ENCODE results near the gene DYNLRB1. TPM values are rescaled to one million over a fixed set of nuclear protein-coding genes. Genes with fewer than 3 reads are reported as not detected.

The DYNLRB1 gene
- total RNA-seq, 1 donor from 2014 or later, result 50.1 TPM

DNA sequence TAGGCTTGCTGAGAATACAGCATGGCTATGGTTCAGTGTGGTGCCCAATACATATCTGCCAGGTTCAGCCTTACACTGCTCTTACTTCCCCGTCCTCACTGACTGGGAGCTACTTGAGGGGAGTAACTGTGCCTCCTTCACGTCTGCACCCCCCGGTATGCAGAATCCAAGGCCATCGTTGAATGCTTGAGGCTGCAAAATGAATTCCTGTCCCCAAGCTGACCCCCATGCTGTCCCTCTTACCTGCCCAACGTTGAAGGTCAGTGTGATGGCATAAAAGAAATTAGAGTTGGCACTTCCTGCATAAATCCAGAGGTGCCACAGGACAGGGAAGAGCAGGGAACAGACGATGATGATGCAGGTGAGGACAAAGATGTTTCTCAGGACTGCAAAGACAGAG is 58.6 kb downstream of the DYNLRB1 start:
- DNase-seq (ENCODE audit: low spot score in 2 of 2) (no peak), FAIRE-seq (no peak)

- FAIRE-seq (no peak), DNase-seq (ENCODE audit: low spot score in 2 of 2) (no peak)
Measured at GRCh38 chr20:34575271-34575670, 59.0 kb downstream of the DYNLRB1 start.

- no peak for FAIRE-seq
- DNase-seq (ENCODE audit: low spot score in 2 of 2), result no peak
Measured at GRCh38 chr20:34575756-34576155, 59.5 kb downstream of the DYNLRB1 start.

GRCh38 chr20:34577061-34577460 is 60.8 kb downstream of the DYNLRB1 start:
- FAIRE-seq, result no peak

DNA sequence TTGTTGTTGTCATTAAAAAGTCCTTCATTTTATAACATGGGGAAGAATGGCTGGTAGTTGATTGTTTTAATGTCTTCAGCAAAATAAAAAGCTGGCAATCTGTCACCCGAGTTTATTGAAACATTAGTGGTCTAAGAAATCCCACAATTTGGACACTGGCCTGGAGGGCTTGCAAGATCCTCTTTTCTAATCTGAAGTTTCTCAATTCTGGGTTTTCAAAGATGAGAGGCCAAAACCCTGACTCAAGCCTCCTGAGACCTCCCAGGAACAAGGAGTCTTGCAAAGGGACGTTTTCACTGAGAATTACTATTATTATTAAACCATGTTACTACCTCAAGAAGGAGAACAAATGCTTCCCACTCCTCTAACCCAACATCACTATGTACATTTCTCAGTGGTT is 61.8 kb downstream of the DYNLRB1 start:
- DNase-seq (ENCODE audit: low spot score in 2 of 2) (no peak), FAIRE-seq (no peak)

More at GRCh38 chr20:34577061-34577460, 60.8 kb downstream of the DYNLRB1 start:
- DNase-seq (ENCODE audit: low spot score in 2 of 2), result no peak

- FAIRE-seq, result no peak
- no peak for DNase-seq (ENCODE audit: low spot score in 2 of 2)
Measured at GRCh38 chr20:34578521-34578920, 62.3 kb downstream of the DYNLRB1 start.

GRCh38 chr20:34579191-34579978 is 63.2 kb downstream of the DYNLRB1 start:
- FAIRE-seq (peak; percentile 30), DNase-seq (ENCODE audit: low spot score in 2 of 2) (no peak)

DNA sequence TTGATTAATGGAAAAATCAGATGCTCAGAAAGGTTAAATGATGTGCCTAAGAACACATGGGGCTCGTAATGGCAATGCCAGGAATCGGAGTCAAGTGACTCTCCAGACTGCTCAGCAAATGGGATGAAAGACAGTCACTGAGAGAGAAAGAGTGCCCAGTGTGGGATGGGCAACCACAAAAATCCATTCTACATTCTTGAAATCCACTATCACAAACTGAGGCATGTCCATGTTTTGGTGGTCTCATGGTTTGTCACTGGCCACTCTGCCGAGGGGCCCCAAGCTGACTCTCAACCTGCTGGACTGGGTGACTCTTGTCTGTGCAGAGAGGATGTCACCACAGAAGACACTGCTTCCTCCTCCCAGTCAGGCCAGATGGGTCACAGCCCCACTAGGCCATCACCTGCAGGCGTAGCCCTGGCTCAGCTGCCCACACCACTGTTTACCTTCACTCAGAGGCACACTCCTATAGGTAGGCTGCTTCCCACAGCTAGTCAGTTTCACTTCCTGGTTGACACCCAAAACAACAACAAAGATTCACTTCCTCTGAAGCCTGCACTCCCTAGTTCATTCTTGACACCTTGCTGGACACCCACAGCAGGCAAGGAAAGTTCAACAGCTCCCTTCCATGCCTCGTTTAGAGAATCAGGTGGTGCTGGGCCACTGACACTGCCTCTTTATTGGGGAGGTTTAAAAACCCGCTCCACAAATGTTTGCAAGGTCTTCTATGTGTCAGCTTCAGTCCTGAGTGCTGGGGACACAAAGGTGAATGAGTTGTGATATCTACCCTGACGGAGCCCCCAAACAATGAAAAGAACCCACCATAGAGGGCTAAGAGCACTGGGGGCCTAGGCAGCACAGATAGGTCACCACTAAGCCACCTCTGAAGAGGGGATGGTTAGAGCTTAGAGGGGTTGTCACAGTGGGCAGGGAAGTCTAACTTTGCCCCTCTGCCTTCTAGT is 64.0 kb downstream of the DYNLRB1 start:
- no peak for DNase-seq (ENCODE audit: low spot score in 2 of 2)
- FAIRE-seq, result no peak

DNA sequence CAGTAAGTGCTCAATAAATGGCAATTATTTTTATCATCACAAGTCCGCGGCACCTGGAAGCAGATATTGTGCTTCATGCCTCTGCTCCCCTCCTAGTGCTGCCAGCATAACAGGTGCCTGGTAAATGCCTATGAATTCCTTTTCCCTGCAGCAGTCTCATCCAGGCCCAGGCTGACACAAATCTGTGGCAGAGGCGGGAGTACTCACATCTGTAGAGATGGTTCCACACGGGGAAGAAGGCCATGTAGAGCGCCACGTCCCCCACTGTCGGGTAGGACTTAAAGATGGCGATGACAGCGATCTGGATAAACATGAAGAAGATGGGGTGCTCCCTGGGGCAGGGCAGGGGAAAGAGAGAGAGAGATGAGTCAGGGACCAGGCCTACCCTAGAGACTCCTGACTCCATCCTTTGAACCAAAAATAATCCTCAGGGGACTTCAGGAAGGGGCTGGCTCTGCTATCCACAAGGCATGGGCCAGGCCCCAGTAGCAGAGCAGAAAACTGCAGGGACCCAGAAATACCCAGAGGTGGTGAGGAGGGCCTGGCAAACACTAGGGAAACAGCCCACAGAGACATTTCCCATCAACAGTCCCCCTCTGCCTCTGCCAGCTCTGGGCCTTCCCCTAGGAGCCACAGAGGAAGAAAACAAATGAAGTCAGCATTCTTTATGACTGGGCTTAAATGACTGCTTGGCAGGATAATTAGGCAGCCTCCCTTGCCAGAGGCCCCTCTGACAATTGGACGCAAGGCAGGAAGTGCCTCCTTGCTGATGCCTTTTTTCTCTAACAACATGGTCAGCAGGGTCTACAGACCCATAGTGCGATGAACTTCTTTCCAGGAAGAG is 65.3 kb downstream of the DYNLRB1 start:
- no peak for FAIRE-seq

GRCh38 chr20:34582221-34582620 is 66.0 kb downstream of the DYNLRB1 start:
- DNase-seq (ENCODE audit: low spot score in 2 of 2) (no peak), FAIRE-seq (no peak)

More for the DNA sequence above, 65.3 kb downstream of the DYNLRB1 start:
- no peak for DNase-seq (ENCODE audit: low spot score in 2 of 2)

DNA sequence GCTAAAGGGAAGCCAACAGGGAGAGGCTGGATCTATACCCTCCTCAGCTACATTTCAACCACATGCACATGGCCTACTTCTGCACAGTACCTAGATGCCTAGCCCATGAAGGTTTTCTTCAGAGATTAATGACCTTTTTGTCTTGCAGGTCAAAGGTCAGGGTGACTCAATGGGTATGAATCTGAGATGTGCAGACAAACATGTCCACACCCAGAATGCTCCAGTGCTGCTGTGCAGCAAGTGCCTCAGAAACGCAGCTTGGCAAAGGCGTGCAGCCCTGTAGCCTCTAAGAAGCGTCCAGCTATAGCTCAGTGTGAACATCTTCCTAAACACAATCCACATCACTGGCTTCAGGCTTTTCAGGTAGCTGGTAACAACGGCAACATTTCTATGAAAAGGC is 66.7 kb downstream of the DYNLRB1 start:
- DNase-seq (ENCODE audit: low spot score in 2 of 2), result no peak
- FAIRE-seq, result no peak

- FAIRE-seq (no peak), DNase-seq (ENCODE audit: low spot score in 2 of 2) (no peak)
Measured at GRCh38 chr20:34583544-34583943, 67.3 kb downstream of the DYNLRB1 start.

GRCh38 chr20:34585019-34585418 is 68.8 kb downstream of the DYNLRB1 start:
- FAIRE-seq (no peak), DNase-seq (ENCODE audit: low spot score in 2 of 2) (no peak)

- no peak for DNase-seq (ENCODE audit: low spot score in 2 of 2)
- FAIRE-seq, result no peak
Measured at GRCh38 chr20:34586488-34587163, 70.4 kb downstream of the DYNLRB1 start.

Small RNA genes lying within 50 kb of the gene (small RNA-seq; reads per million reads assigned to genes)
- not detected for gene RF00019

Other genes with a start within 250 kb of the DYNLRB1 start
- 50.5 TPM for gene AHCY, start 213.1 kb upstream of the DYNLRB1 start, total RNA-seq
- 102 TPM for gene ITCH, start 153.1 kb upstream of the DYNLRB1 start, total RNA-seq
- gene MAP1LC3A, start 42.3 kb downstream of the DYNLRB1 start, total RNA-seq, result 43.2 TPM
- gene PIGU, start 160.7 kb downstream of the DYNLRB1 start, total RNA-seq, result 13.9 TPM
- gene TP53INP2, start 187.9 kb downstream of the DYNLRB1 start, total RNA-seq, result 3.7 TPM